Measurements from ENCODE around the gene XKRX.

The XKRX gene

GRCh38 chrX:100895365-100896075 lies 33.2 kb downstream of the XKRX start:
- DNase-seq (ENCODE audit: low read depth in 2 of 2) = no peak

- DNase-seq (ENCODE audit: low read depth in 2 of 2) = no peak
Observed at GRCh38 chrX:100883654-100884053, 45.1 kb downstream of the XKRX start.

- no peak for DNase-seq (ENCODE audit: low read depth in 2 of 2)
Observed at GRCh38 chrX:100880368-100880767, 48.3 kb downstream of the XKRX start.

- no peak for DNase-seq (ENCODE audit: low read depth in 2 of 2)
Observed at GRCh38 chrX:100874325-100874724, 54.4 kb downstream of the XKRX start, which contains the start of gene NOX1. Gene NOX1 (minus strand): TSS chrX:100874359. CDS start chrX:100874139, 220 bp downstream.

GRCh38 chrX:100871594-100872560 lies 56.8 kb downstream of the XKRX start:
- no peak for DNase-seq (ENCODE audit: low read depth in 2 of 2)

- DNase-seq (ENCODE audit: low read depth in 2 of 2) = no peak
Observed at GRCh38 chrX:100870527-100870926, 58.2 kb downstream of the XKRX start.

- no peak for DNase-seq (ENCODE audit: low read depth in 2 of 2)
Observed at GRCh38 chrX:100868273-100868672, 60.4 kb downstream of the XKRX start.

- no peak for DNase-seq (ENCODE audit: low read depth in 2 of 2)
Observed at GRCh38 chrX:100864657-100865391, 63.9 kb downstream of the XKRX start.

Measured in stimulated activated CD8-positive, alpha-beta memory T cell treated with anti-CD3 and anti-CD28 coated beads, Interleukin-15, amount 100 ng/mL, for 4 hours (primary cell).